RWPE1 (cell line): ENCODE results near the gene PTPRN2.

Experiments used
- CTCF ChIA-PET: fragments of 350-600 bp; sonication (Branson Sonifier 250); formaldehyde crosslinking; extraction: SDS; loops from one replicate; lab custom pipeline; 2021; lab: Yijun Ruan, JAX
- POLR2A ChIA-PET: fragments of 400-600 bp; formaldehyde crosslinking; extraction: SDS; loops from one replicate; lab custom pipeline; 2020; ENCODE audit warnings: antibody characterized with exemption; ENCODE audit not compliant: low non-redundant PET; lab: Yijun Ruan, JAX
- DNase-seq: peaks from one replicate; pipeline ENCODE4 v3.0.0; 2012; ENCODE audit warnings: low spot score
- H3K27ac ChIP-seq: fragments of 450-650 bp; 2 replicates; pipeline ENCODE4 v1.5.1; 2017
- TF ChIP-seq, protein P1 (sequence below): fragments of 450-650 bp; conservative IDR thresholded peaks from 2 replicates; pipeline ENCODE4 v1.5.1; 2017; ENCODE audit warnings: low read depth, mild to moderate bottlenecking

The PTPRN2 gene

DNA sequence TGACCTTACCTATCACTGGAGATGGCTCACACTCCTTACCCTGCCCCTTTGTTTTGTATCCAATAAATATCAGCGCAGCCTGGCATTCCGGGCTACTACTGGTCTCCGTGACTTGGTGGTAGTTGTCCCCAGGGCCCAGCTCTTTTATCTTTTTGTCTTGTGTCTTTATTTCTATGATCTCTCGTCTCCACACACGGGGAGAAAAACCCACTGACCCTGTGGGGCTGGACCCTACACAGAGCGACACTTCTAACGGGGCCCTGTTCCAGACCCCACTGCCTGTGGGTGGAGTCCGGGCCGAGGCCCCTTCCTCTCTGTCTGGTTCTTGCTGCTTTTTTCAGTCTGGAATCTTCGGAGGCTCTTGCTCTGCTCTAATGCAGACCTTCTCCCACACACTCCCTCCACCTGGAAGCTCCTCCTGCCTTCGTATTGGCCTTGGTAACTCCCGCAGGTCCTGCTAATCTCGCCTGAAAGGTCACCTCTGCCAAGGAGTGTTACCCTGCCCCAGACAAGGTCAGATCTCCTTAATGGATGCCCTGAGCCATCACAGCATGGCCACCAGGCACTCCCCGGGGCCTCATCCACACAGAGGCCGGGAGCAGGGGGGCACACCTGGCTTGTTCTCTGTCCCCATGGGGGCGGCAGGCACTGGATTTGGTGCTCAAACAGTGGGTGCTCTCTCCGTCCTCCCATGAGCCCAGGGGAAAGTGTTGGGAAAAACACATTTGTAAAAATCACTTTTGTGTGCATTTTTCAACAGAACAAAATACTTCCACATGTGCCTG is 531.7 kb downstream of the PTPRN2 start:
- POLR2A ChIA-PET = no interaction called here
- TF ChIP-seq, protein P1, sequence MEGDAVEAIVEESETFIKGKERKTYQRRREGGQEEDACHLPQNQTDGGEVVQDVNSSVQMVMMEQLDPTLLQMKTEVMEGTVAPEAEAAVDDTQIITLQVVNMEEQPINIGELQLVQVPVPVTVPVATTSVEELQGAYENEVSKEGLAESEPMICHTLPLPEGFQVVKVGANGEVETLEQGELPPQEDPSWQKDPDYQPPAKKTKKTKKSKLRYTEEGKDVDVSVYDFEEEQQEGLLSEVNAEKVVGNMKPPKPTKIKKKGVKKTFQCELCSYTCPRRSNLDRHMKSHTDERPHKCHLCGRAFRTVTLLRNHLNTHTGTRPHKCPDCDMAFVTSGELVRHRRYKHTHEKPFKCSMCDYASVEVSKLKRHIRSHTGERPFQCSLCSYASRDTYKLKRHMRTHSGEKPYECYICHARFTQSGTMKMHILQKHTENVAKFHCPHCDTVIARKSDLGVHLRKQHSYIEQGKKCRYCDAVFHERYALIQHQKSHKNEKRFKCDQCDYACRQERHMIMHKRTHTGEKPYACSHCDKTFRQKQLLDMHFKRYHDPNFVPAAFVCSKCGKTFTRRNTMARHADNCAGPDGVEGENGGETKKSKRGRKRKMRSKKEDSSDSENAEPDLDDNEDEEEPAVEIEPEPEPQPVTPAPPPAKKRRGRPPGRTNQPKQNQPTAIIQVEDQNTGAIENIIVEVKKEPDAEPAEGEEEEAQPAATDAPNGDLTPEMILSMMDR = no peak
- CTCF ChIA-PET = interaction anchor here (1.8 kb wide), 1 partner anchor 269 kb away, joined by 4 read pairs; no protein-coding TSS in a partner anchor
- no peak overlapping the region for H3K27ac ChIP-seq
- DNase-seq = no peak

DNA sequence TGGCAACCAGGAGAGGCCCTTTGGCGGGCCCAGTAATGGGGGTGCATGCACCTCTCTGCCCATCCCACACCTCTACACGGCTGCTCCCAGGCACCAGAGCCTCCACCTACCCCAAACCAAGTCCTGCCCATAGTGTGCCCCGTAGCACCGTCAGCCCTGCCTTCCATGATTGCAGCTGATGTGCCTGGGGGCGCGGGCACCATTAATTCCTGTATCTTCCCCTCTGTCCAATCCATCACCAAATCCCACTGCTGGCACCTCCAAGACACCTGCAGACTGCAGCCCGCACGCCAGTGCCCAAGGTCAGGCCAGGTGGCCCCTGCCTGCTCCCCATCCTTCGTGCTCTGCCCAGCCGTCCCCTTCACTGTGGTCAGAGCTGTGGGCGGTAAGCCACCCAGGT is 533.0 kb downstream of the PTPRN2 start:
- DNase-seq = no peak
- TF ChIP-seq, protein P1 = no peak
- ChIA-PET CTCF (interaction anchor here (1.2 to 1.8 kb wide), 2 partner anchors 271 to 299 kb away, joined by 4 to 5 read pairs; no protein-coding TSS in a partner anchor), POLR2A (no interaction called here)
- no peak overlapping the region for H3K27ac ChIP-seq

DNA sequence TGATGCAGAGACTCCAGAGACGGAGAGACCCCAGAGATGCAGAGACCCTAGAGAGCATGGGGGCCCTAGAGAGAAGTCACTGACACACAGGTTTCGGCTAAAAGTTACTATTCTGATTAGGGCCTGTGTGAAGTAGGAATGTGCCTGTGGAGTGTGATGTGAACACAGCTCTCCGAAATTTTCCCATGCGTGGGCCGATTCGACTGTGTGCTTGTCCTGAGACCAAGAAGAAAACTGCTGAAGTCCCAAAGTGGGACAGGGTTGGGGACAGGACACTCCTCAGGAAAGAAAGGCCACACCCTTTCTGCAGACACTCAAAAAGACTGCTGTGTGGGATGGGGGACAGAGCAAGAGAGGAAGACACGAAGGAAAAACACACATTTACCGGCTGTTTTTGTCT is 533.5 kb downstream of the PTPRN2 start:
- TF ChIP-seq, protein P1 = no peak
- no peak for DNase-seq
- ChIA-PET POLR2A (no interaction called here), CTCF (interaction anchor here (1.2 kb wide), 1 partner anchor 300 kb away, joined by 5 read pairs; no protein-coding TSS in a partner anchor)
- no peak overlapping the region for H3K27ac ChIP-seq

DNA sequence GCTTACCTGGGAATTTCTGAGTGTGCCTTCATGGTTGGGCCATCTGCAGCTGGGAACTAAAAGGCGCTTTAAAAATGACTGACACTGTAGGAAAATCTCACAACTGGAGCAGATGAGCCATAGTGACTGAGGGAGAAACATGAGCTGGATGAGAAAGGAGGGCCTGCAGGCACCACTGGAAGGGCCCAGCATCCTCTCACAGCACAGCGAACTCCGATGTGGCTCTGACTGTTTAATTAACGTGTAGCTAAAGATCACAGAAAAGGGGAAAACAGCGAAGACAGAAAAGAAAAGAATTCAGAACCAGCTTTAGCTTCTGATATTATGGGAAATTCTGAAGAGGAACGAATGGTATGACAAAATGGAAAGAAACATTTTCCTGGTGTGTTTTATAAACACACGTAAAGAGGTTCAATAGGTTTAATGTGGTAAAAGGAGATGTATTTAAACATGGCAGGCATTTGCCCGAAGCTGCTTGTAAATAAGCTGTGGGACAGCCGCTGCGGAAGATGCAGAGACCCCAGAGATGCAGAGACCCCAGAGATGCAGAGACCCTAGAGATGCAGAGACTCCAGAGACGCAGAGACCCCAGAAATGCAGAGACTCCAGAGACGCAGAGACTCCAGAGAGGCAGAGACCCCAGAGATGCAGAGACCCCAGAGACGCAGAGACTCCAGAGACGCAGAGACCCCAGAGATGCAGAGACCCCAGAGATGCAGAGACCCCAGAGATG is 534.3 kb downstream of the PTPRN2 start:
- no peak for DNase-seq
- TF ChIP-seq, protein P1 = no peak
- CTCF ChIA-PET = interaction anchor here (1.2 kb wide), 1 partner anchor 301 kb away, joined by 5 read pairs; no protein-coding TSS in a partner anchor
- no peak overlapping the region for H3K27ac ChIP-seq
- POLR2A ChIA-PET = no interaction called here

DNA sequence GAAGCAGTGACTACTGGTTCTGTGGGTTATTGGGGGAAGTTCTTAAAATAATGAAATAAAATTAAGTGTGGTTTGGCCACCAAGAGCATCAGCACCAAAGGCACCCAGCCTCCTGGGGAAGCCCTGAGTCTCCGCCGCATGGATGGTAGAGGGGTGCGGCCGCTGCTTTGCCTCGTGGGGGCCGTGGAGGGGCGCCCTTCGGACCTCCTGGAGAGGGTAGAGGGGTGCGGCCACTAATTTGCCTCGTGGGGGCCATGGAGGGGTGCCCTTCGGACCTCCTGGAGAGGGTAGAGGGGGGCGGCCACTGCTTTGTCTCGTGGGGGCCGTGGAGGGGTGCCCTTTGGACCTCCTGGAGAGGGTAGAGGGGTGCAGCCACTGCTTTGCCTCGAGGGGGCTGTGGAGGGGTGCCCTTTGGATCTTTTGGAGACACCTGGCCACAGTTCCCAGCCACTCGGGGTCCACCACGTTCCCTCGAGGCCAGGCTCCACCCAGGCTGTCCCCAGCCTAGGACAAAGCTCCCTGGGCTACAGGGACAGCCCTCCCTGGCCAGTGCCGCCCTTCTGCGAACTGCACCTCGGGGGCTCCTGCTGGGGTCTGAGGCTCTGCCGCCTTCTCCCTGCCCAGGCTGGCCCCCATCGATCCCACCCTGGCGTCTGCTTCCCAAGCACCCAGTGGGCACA is 535.1 kb downstream of the PTPRN2 start:
- no peak for DNase-seq
- POLR2A ChIA-PET = no interaction called here
- no peak overlapping the region for H3K27ac ChIP-seq
- TF ChIP-seq, protein P1 = no peak
- CTCF ChIA-PET = no interaction called here

DNA sequence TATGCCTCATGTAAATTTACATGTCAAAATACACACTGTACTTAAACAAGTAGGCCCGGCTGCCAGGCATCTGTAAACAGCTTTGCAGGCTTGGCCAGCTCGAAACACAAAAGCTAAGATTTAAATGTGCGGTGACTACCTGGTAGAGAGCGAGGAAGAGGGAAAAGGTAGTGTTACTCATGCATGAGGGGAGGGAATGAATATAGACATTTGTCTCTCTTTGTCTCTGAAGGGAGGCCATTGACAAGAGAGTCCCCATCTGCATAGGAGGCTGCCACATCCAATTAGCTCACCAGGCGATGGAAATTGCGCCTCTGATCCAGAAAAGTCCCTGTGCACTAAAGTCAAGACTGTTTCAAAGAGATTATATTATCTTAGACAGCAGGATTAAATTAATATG is 535.8 kb downstream of the PTPRN2 start:
- ChIA-PET CTCF (no interaction called here), POLR2A (no interaction called here)
- H3K27ac ChIP-seq = no peak overlapping the region
- TF ChIP-seq, protein P1 = no peak
- no peak for DNase-seq
